ENCODE results near the gene DRG2.

DRG2 gene

DNA sequence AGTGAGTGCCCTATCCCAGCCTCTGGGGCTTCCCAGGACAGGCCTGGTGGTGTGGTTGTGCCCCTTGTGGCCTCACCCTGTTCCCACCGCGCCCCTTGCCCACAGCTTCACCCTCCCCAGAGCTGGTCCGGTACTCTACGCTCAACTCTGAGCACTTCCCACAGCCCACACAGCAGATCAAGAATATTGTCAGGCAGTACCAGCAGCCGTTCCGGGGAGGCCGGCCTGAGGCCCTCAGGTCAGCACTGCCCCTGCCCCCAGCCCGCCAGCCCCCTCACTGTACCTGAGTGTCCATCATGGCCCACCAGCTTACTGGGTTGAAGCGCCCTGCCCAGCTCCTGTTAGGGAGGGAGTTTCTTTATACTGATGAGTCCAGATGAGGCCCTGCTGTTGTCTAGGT, 63.5 kb downstream of the DRG2 start:
- Histone ChIP-seq H2AFZ (ENCODE audit: low read length) (no peak overlapping the region), H3K9me3 (ENCODE audit: low read length) (no peaks in the 10 kb centered on the region), H3K4me3 (ENCODE audit: low read depth, low read length, poor library complexity, severe bottlenecking) (no peak overlapping the region), H4K20me1 (ENCODE audit: insufficient read depth, low read length) (no peaks in the 10 kb centered on the region), H3K79me2 (ENCODE audit: insufficient read depth, low read length) (no peaks in the 10 kb centered on the region), H3K4me1 (ENCODE audit: insufficient read depth, low read length, severe bottlenecking) (peaks cover 14% of the 10 kb centered on the region), H3K9me2 (ENCODE audit: low read depth, low read length) (no peaks in the 10 kb centered on the region), H3F3A (ENCODE audit: insufficient read depth, low read length) (no peaks in the 10 kb centered on the region), H3K36me3 (ENCODE audit: insufficient read depth, low read length) (no peaks in the 10 kb centered on the region), H3K27ac (ENCODE audit: low read depth, low read length, poor library complexity, severe bottlenecking) (no peak overlapping the region), H3K27me3 (ENCODE audit: insufficient read depth, low read length) (peaks cover 4% of the 10 kb centered on the region; the same call in 1 of the 2 replicates), H3K9ac (ENCODE audit: low read length) (no peak overlapping the region), H3K4me2 (ENCODE audit: low read length) (no peak overlapping the region)
- no peak for TF ChIP-seq EZH2 (IDR thresholded peaks at IDR 0.05; ENCODE audit: borderline replicate concordance, low read length)
- TF ChIP-seq, protein P1, sequence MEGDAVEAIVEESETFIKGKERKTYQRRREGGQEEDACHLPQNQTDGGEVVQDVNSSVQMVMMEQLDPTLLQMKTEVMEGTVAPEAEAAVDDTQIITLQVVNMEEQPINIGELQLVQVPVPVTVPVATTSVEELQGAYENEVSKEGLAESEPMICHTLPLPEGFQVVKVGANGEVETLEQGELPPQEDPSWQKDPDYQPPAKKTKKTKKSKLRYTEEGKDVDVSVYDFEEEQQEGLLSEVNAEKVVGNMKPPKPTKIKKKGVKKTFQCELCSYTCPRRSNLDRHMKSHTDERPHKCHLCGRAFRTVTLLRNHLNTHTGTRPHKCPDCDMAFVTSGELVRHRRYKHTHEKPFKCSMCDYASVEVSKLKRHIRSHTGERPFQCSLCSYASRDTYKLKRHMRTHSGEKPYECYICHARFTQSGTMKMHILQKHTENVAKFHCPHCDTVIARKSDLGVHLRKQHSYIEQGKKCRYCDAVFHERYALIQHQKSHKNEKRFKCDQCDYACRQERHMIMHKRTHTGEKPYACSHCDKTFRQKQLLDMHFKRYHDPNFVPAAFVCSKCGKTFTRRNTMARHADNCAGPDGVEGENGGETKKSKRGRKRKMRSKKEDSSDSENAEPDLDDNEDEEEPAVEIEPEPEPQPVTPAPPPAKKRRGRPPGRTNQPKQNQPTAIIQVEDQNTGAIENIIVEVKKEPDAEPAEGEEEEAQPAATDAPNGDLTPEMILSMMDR (IDR thresholded peaks at IDR 0.05; ENCODE audit: low read length) = no peak

DNA sequence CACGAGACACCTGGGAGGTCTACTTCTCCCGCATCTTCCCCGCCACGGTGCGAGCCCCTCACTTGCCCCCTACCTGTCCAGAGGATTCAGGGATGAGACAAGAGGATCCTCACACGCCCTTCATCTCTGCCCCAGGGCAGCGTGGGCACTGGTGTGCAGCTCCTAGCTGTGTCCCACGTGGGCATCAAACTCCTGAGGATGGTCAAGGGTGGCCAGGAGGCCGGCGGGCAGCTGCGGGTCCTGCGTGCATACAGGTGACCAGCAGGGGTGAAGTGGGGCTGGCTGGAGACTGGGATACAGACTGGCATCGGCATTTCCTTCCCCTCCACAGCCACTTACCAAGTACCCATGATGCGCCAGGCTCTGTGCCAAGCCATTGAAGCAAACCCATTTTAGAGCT, 67.4 kb downstream of the DRG2 start:
- Histone ChIP-seq H2AFZ (ENCODE audit: low read length) (no peak overlapping the region), H3K9ac (ENCODE audit: low read length) (no peak overlapping the region), H3K4me2 (ENCODE audit: low read length) (no peak overlapping the region), H4K20me1 (ENCODE audit: insufficient read depth, low read length) (no peaks in the 10 kb centered on the region), H3K4me3 (ENCODE audit: low read depth, low read length, poor library complexity, severe bottlenecking) (no peak overlapping the region), H3K9me3 (ENCODE audit: low read length) (no peaks in the 10 kb centered on the region), H3K79me2 (ENCODE audit: insufficient read depth, low read length) (no peaks in the 10 kb centered on the region), H3K36me3 (ENCODE audit: insufficient read depth, low read length) (no peaks in the 10 kb centered on the region), H3F3A (ENCODE audit: insufficient read depth, low read length) (no peaks in the 10 kb centered on the region), H3K27ac (ENCODE audit: low read depth, low read length, poor library complexity, severe bottlenecking) (no peak overlapping the region), H3K27me3 (ENCODE audit: insufficient read depth, low read length) (peaks cover 4% of the 10 kb centered on the region; the same call in 1 of the 2 replicates), H3K9me2 (ENCODE audit: low read depth, low read length) (no peaks in the 10 kb centered on the region), H3K4me1 (ENCODE audit: insufficient read depth, low read length, severe bottlenecking) (peaks cover 29% of the 10 kb centered on the region)
- TF ChIP-seq EZH2 (IDR thresholded peaks at IDR 0.05; ENCODE audit: borderline replicate concordance, low read length) = no peak
- TF ChIP-seq, protein P1 (IDR thresholded peaks at IDR 0.05; ENCODE audit: low read length) = no peak

DNA sequence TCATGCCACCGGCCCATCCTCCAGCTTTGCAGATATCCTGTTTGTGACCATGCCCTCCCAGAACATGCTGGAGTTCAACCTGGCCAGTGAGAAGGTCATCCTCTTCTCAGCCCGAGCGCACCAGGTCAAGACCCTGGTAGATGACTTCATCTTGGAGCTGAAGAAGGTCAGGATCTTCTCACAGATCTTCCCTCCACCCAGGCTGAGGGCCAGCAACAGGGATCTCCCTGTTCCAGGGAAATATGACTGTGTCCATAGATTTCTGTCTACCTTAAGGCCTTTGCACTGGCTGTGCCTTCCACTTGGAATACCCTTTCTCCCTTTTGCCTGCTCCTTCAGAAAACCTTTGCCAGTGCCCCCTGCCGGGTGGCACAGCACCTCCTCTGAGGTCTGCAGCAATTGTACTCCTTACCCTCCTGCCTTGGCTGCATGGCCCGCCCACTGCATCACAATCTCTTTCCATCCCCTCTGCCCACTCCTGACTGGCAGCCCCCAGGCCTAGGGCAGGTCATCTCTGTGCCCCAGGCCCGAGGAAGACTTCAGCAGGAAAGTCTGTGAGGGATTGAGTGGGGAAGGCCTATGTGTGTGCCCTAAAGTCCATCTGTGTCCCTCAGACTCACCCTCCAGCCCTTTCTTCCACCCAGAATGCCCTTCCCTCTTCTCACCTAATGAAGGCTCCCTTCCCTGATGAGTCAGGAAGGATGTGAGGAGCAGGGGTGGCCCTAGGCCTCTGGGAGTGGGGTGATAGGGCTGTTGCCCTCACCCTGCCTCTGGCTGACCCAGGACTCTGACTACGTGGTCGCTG, 68.6 kb downstream of the DRG2 start:
- Histone ChIP-seq H4K20me1 (ENCODE audit: insufficient read depth, low read length) (no peaks in the 10 kb centered on the region), H3K9me2 (ENCODE audit: low read depth, low read length) (no peaks in the 10 kb centered on the region), H3K79me2 (ENCODE audit: insufficient read depth, low read length) (no peaks in the 10 kb centered on the region), H3K4me3 (ENCODE audit: low read depth, low read length, poor library complexity, severe bottlenecking) (no peak overlapping the region), H3K4me2 (ENCODE audit: low read length) (no peak overlapping the region), H3K9me3 (ENCODE audit: low read length) (no peaks in the 10 kb centered on the region), H3K36me3 (ENCODE audit: insufficient read depth, low read length) (no peaks in the 10 kb centered on the region), H2AFZ (ENCODE audit: low read length) (no peak overlapping the region), H3K27me3 (ENCODE audit: insufficient read depth, low read length) (no peaks in the 10 kb centered on the region), H3F3A (ENCODE audit: insufficient read depth, low read length) (no peaks in the 10 kb centered on the region), H3K27ac (ENCODE audit: low read depth, low read length, poor library complexity, severe bottlenecking) (no peak overlapping the region), H3K4me1 (ENCODE audit: insufficient read depth, low read length, severe bottlenecking) (peaks cover 29% of the 10 kb centered on the region), H3K9ac (ENCODE audit: low read length) (no peak overlapping the region)
- TF ChIP-seq, protein P1 (IDR thresholded peaks at IDR 0.05; ENCODE audit: low read length) = peak; percentile 38; the same call in 1 of the 2 replicates
- no peak for TF ChIP-seq EZH2 (IDR thresholded peaks at IDR 0.05; ENCODE audit: borderline replicate concordance, low read length)
